PC-9 (cell line): ENCODE results near the gene ARHGAP6. TPM values are rescaled to one million over a fixed set of nuclear protein-coding genes. Genes with fewer than 3 reads are reported as not detected.

ENCODE experiments used
- BruUV-seq: library from RNA; stranded (reverse); fragments of 400-500 nt; replicated peaks from 2 replicates; lab custom pipeline; 2021; lab: Mats Ljungman, UMichigan
- CTCF ChIA-PET: fragments of 300-600 bp; sonication (Branson Sonifier 250); formaldehyde crosslinking; loops from one replicate; lab custom pipeline; 2022; ENCODE audit warnings: antibody characterized with exemption; lab: Charles Lee
- POLR2A ChIA-PET: fragments of 300-600 bp; sonication (Branson Sonifier 250); formaldehyde crosslinking; loops from one replicate; lab custom pipeline; 2022; ENCODE audit warnings: antibody characterized with exemption; ENCODE audit not compliant: unreplicated experiment; lab: Charles Lee
- DNase-seq, 2 experiments: peaks; one replicate each; pipeline versions ENCODE4 v3.0.0 to v3.0.0-alpha.2; 2015 to 2022; ENCODE audit warnings: mixed read lengths in 1 of 2
- H2AFZ ChIP-seq: fragments of 200-600 bp; sonication (generic); 2 replicates; pipeline ENCODE4 v1.8.1; 2017; ENCODE audit warnings: antibody characterized with exemption
- H3F3A ChIP-seq: fragments of 200-600 bp; sonication (generic); 2 replicates; pipeline ENCODE4 v1.8.1; 2017; ENCODE audit warnings: antibody characterized with exemption, mild to moderate bottlenecking, low read depth; ENCODE audit not compliant: insufficient read depth
- H3K27ac ChIP-seq: fragments of 200-600 bp; sonication (generic); 2 replicates; pipeline ENCODE4 v1.6.1; 2016; ENCODE audit warnings: mixed run types
- H3K27me3 ChIP-seq: fragments of 200-600 bp; sonication (generic); 2 replicates; pipeline ENCODE4 v1.6.1; 2016; ENCODE audit warnings: low read depth, mixed run types; ENCODE audit not compliant: insufficient read depth
- H3K36me3 ChIP-seq: fragments of 200-600 bp; sonication (generic); 2 replicates; pipeline ENCODE4 v1.6.1; 2016; ENCODE audit warnings: low read depth, mixed run types
- H3K4me1 ChIP-seq: fragments of 200-600 bp; sonication (generic); replicated peaks from 2 replicates; pipeline ENCODE4 v1.6.1; 2016; ENCODE audit warnings: mixed run types; ENCODE audit not compliant: insufficient read depth
- H3K4me2 ChIP-seq: fragments of 200-600 bp; sonication (generic); 2 replicates; pipeline ENCODE4 v1.6.1; 2017; ENCODE audit warnings: mixed run types
- H3K4me3 ChIP-seq: fragments of 200-600 bp; sonication (generic); 2 replicates; pipeline ENCODE4 v1.6.1; 2016; ENCODE audit warnings: mixed run types
- H3K79me2 ChIP-seq: fragments of 200-600 bp; sonication (generic); 2 replicates; pipeline ENCODE4 v1.6.1; 2017; ENCODE audit warnings: low read depth, mixed run types
- H3K9me2 ChIP-seq: fragments of 200-600 bp; sonication (generic); 2 replicates; pipeline ENCODE4 v1.8.1; 2017; ENCODE audit warnings: mild to moderate bottlenecking; ENCODE audit not compliant: insufficient read depth
- H3K9me3 ChIP-seq: fragments of 200-600 bp; sonication (generic); 2 replicates; pipeline ENCODE4 v1.8.1; 2016; ENCODE audit warnings: low read depth; ENCODE audit not compliant: insufficient read depth
- H4K20me1 ChIP-seq: fragments of 200-600 bp; sonication (generic); 2 replicates; pipeline ENCODE4 v1.8.1; 2017; ENCODE audit not compliant: insufficient read depth
- EZH2 ChIP-seq: fragments of 200-600 bp; sonication (generic); IDR thresholded peaks from 2 replicates; pipeline ENCODE4 v1.8.0; 2017; ENCODE audit warnings: antibody characterized with exemption, low read depth
- intact Hi-C: fragments of 100-400 bp; cut with micrococcal nuclease; formaldehyde crosslinking; loops from one replicate; pipeline ENCODE4 v1.10.0; 2022; ENCODE audit not compliant: unreplicated experiment
- total RNA-seq: library from RNA; stranded (reverse); gene quantifications from 2 replicates; pipeline ENCODE4 v1.2.3, GENCODE V29; 2021
- TF ChIP-seq, protein P1 (sequence below): fragments of 200-600 bp; sonication (generic); conservative IDR thresholded peaks from 2 replicates; pipeline ENCODE4 v1.6.1; 2017; ENCODE audit warnings: mixed run types, antibody characterized with exemption, mild to moderate bottlenecking, moderate library complexity

ARHGAP6 gene
- total RNA-seq, 1 experiment from 2014 or later: not detected

DNA sequence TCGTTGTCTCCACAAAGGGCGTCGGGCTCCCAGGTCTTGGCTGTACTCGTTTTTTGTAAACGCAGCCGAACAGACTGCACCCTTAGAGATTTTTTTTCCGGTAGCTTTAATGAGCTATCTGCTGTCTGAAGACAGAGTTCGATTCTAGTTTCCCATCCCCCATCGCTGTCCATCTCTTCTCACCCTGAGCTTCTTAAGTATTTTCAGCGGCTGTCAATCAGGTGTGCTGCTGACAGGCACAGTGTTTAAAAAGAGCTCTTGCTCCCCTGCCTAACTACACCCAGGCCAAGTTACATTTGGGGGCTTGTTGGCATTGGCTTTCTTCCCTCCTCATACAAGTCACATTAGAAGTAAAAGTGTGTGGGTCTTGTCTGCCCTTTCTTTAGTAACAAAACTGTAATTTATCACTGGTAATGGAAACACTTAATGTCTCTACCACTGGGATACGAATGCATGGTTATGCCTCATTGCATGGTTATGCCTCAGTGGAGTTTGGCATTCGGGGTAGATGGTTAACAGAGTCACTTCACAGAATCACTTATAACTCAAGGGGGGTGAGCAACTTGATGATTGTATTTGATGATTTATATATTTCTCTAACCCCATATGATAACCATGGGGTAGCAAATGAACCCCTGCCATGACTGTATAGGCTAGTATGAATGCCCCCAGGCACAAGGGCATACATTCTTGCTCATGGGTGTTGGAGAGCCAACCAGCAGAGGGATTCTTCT, 1.4 kb upstream of the ARHGAP6 start:
- intact Hi-C loops: no loop called here
- ChIA-PET CTCF (no interaction called here), POLR2A (no interaction called here)
- BruUV-seq: no TSS peak
- no peak for DNase-seq
- Histone ChIP-seq H3K4me1 (no peaks in the 10 kb centered on the region), H3K79me2 (no peaks in the 10 kb centered on the region), H2AFZ (no peak overlapping the region), H3K36me3 (no peaks in the 10 kb centered on the region), H3K4me2 (no peak overlapping the region), H3F3A (no peaks in the 10 kb centered on the region), H3K27ac (no peak overlapping the region), H3K9me2 (no peaks in the 10 kb centered on the region), H4K20me1 (no peaks in the 10 kb centered on the region), H3K9me3 (no peaks in the 10 kb centered on the region), H3K4me3 (no peak overlapping the region), H3K27me3 (peaks cover 7% of the 10 kb centered on the region; the same call in 1 of the 2 replicates)
- TF ChIP-seq EZH2: no peak
- TF ChIP-seq, protein P1, sequence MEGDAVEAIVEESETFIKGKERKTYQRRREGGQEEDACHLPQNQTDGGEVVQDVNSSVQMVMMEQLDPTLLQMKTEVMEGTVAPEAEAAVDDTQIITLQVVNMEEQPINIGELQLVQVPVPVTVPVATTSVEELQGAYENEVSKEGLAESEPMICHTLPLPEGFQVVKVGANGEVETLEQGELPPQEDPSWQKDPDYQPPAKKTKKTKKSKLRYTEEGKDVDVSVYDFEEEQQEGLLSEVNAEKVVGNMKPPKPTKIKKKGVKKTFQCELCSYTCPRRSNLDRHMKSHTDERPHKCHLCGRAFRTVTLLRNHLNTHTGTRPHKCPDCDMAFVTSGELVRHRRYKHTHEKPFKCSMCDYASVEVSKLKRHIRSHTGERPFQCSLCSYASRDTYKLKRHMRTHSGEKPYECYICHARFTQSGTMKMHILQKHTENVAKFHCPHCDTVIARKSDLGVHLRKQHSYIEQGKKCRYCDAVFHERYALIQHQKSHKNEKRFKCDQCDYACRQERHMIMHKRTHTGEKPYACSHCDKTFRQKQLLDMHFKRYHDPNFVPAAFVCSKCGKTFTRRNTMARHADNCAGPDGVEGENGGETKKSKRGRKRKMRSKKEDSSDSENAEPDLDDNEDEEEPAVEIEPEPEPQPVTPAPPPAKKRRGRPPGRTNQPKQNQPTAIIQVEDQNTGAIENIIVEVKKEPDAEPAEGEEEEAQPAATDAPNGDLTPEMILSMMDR: no peak

DNA sequence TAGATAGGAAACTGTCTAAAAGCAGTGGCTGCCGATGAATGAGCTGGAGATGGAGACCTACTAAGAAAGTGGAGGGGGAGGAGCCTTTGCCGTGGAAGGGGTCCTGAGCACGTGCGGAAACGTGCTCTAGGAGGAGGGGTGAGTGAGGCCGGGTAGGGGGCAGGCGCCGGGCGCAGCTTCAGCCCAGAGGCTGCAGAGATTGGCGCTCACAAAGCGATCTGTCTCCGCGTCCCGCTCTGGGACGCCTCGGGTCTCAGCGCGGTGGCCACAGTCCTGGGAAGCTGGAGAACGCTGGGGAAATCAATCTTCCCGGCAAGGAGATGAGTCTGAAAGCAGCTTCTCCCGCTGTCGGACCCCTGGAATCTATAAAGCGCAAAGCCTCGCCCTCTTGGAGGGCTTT, 444 bp upstream of the ARHGAP6 start:
- H3K36me3 ChIP-seq: no peaks in the 10 kb centered on the region
- no peak overlapping the region for H3K4me2 ChIP-seq
- H3K27ac ChIP-seq: no peak overlapping the region
- ChIA-PET CTCF (no interaction called here), POLR2A (interaction anchor here (0.7 kb wide), 1 partner anchor 93 kb away, joined by 3 read pairs; no protein-coding TSS in a partner anchor)
- no peak overlapping the region for H2AFZ ChIP-seq
- intact Hi-C loops: no loop called here
- H3K4me1 ChIP-seq: no peaks in the 10 kb centered on the region
- no TSS peak for BruUV-seq
- H3K4me3 ChIP-seq: no peak overlapping the region
- no peaks in the 10 kb centered on the region for H3K79me2 ChIP-seq
- H4K20me1 ChIP-seq: no peaks in the 10 kb centered on the region
- no peak for DNase-seq
- peaks cover 7% of the 10 kb centered on the region; the same call in 1 of the 2 replicates for H3K27me3 ChIP-seq
- H3K9me3 ChIP-seq: no peaks in the 10 kb centered on the region
- H3K9me2 ChIP-seq: no peaks in the 10 kb centered on the region
- H3F3A ChIP-seq: no peaks in the 10 kb centered on the region
- TF ChIP-seq, protein P1: no peak
- no peak for TF ChIP-seq EZH2

- Histone ChIP-seq H3K4me1 (no peaks in the 10 kb centered on the region), H3K27me3 (peaks cover 7% of the 10 kb centered on the region; the same call in 1 of the 2 replicates), H3K36me3 (no peaks in the 10 kb centered on the region), H3K4me3 (no peak overlapping the region), H3K79me2 (no peaks in the 10 kb centered on the region), H3K27ac (no peak overlapping the region), H3K9me3 (no peaks in the 10 kb centered on the region), H2AFZ (no peak overlapping the region), H4K20me1 (no peaks in the 10 kb centered on the region), H3F3A (no peaks in the 10 kb centered on the region), H3K4me2 (no peak overlapping the region), H3K9me2 (no peaks in the 10 kb centered on the region)
- DNase-seq: no peak
- ChIA-PET POLR2A (no interaction called here), CTCF (no interaction called here)
- BruUV-seq: no TSS peak
- intact Hi-C loops: no loop called here
- TF ChIP-seq, protein P1: no peak
- TF ChIP-seq EZH2: no peak
Measured at GRCh38 chrX:11664211-11665167, 1.2 kb downstream of the ARHGAP6 start.
